A549 (cell line): ENCODE data around the gene ADAMTSL3. TPM values are rescaled to one million over a fixed set of nuclear protein-coding genes. Genes with fewer than 3 reads are reported as not detected.

Experiments used
- ATAC-seq, 2 experiments: fragments of 200-7000 bp in 1 of 2; fragments of >200 bp in 1 of 2; cut with Nextera tagmentation in 1 of 2; cut with Tn5 transposase in 1 of 2; 3 replicates each; pipeline versions ENCODE4 v1.8.0 to v1.9.1; 2018 to 2020; ENCODE audit warnings: mild to moderate bottlenecking in 1 of 2, moderate library complexity in 1 of 2
- CTCF ChIA-PET: fragments of 300-600 bp; sonication (Branson Sonifier 250); formaldehyde crosslinking; extraction: SDS; loops from one replicate; lab custom pipeline; 2021; ENCODE audit warnings: antibody characterized with exemption, inconsistent platforms; lab: Yijun Ruan, JAX
- POLR2A ChIA-PET: fragments of 350-600 bp; formaldehyde crosslinking; extraction: SDS; loops from one replicate; lab custom pipeline; 2021; ENCODE audit warnings: antibody characterized with exemption, inconsistent platforms; lab: Yijun Ruan, JAX
- DNase-seq, 2 experiments: peaks; one replicate each; pipeline versions ENCODE4 v3.0.0 to v3.0.0-alpha.2; 2011 to 2016; ENCODE audit warnings: low read depth in 1 of 2, low spot score in 1 of 2
- FAIRE-seq: peaks from 2 replicates; lab custom pipeline; 2011; peaks lifted over from hg19 to GRCh38; lab: Jason Lieb, UNC
- H3K27ac ChIP-seq, 2 experiments: fragments of >200 bp; sonication (Bioruptor Twin); formaldehyde crosslinking; 3 replicates each; pipeline ENCODE4 v1.5.1; 2016 to 2017
- H3K4me1 ChIP-seq: fragments of >200 bp; sonication (Bioruptor Twin); formaldehyde crosslinking; 3 replicates; pipeline ENCODE4 v1.6.1; 2016
- H3K4me2 ChIP-seq: fragments of >200 bp; sonication (Bioruptor Twin); formaldehyde crosslinking; 3 replicates; pipeline ENCODE4 v1.6.1; 2016
- H3K4me3 ChIP-seq: fragments of >200 bp; sonication (Bioruptor Twin); formaldehyde crosslinking; 3 replicates; pipeline ENCODE4 v1.5.1; 2016
- H3K9me3 ChIP-seq: fragments of >200 bp; sonication (Bioruptor Twin); formaldehyde crosslinking; 3 replicates; pipeline ENCODE4 v1.6.1; 2016
- BCL3 ChIP-seq: fragments of >200 bp; sonication (Bioruptor Twin); formaldehyde crosslinking; IDR thresholded peaks from 3 replicates; pipeline ENCODE4 v1.6.1; 2016
- BHLHE40 ChIP-seq: IDR thresholded peaks from 2 replicates; pipeline ENCODE4 v1.6.1; 2012; ENCODE audit warnings: low read depth, low read length, inconsistent platforms
- CBX2 ChIP-seq: fragments of 200-600 bp; sonication (generic); IDR thresholded peaks from 2 replicates; pipeline ENCODE4 v1.6.1; 2016; ENCODE audit warnings: low read depth, mild to moderate bottlenecking, borderline replicate concordance
- CBX8 ChIP-seq: fragments of 200-600 bp; sonication (generic); IDR thresholded peaks from 2 replicates; pipeline ENCODE4 v1.6.1; 2016
- CEBPB ChIP-seq, 2 experiments: fragments of >200 bp in 1 of 2; sonication (Bioruptor Twin) in 1 of 2; formaldehyde crosslinking in 1 of 2; IDR thresholded peaks; 2 replicates each; pipeline ENCODE4 v1.6.1; 2012 to 2016
- EHMT2 ChIP-seq: fragments of 200-600 bp; sonication (generic); IDR thresholded peaks from 2 replicates; pipeline ENCODE4 v1.6.1; 2016; ENCODE audit warnings: antibody characterized with exemption, low read depth, mild to moderate bottlenecking, moderate library complexity
- ELK1 ChIP-seq: fragments of 150-350 bp; IDR thresholded peaks from 2 replicates; pipeline ENCODE4 v1.6.1; 2014; ENCODE audit warnings: low read depth, mild to moderate bottlenecking, low read length
- EP300 ChIP-seq, 2 experiments: fragments of >200 bp; sonication (Bioruptor Twin); formaldehyde crosslinking; IDR thresholded peaks; 2 replicates in 1 of 2; 3 replicates in 1 of 2; pipeline ENCODE4 v1.6.1; 2016 to 2017
- FOXS1 ChIP-seq: fragments of 250-450 bp; sonication (Bioruptor Pico); IDR thresholded peaks from 2 replicates; pipeline ENCODE4 v1.5.0; 2020; ENCODE audit warnings: mild to moderate bottlenecking, moderate library complexity
- GATA3 ChIP-seq: IDR thresholded peaks from 2 replicates; pipeline ENCODE4 v1.6.1; 2012; ENCODE audit warnings: borderline replicate concordance
- HDAC2 ChIP-seq: fragments of 200-600 bp; sonication (generic); IDR thresholded peaks from 2 replicates; pipeline ENCODE4 v1.6.1; 2016
- HOXA7 ChIP-seq: fragments of 250-450 bp; sonication (Bioruptor Pico); IDR thresholded peaks from 2 replicates; pipeline ENCODE4 v1.5.0; 2020; ENCODE audit warnings: mild to moderate bottlenecking, moderate library complexity
- HOXB13 ChIP-seq: fragments of 250-450 bp; sonication (Bioruptor Pico); IDR thresholded peaks from 2 replicates; pipeline ENCODE4 v1.5.0; 2020; ENCODE audit warnings: low read depth, mild to moderate bottlenecking, moderate library complexity
- HOXB5 ChIP-seq: fragments of 250-450 bp; sonication (Bioruptor Pico); IDR thresholded peaks from 2 replicates; pipeline ENCODE4 v1.5.0; 2020; ENCODE audit warnings: mild to moderate bottlenecking, moderate library complexity
- KDM5A ChIP-seq: fragments of 200-600 bp; sonication (generic); IDR thresholded peaks from 2 replicates; pipeline ENCODE4 v1.6.1; 2016; ENCODE audit warnings: antibody characterized with exemption, mild to moderate bottlenecking
- MAFK ChIP-seq: fragments of 450-650 bp; IDR thresholded peaks from 2 replicates; pipeline ENCODE4 v1.6.1; 2014; ENCODE audit not compliant: partially characterized antibody
- MYC ChIP-seq: IDR thresholded peaks from 2 replicates; pipeline ENCODE4 v1.6.1; 2012; ENCODE audit warnings: mild to moderate bottlenecking, inconsistent platforms, low read length, improper control_type of control experiment, borderline replicate concordance
- NR3C1 ChIP-seq: fragments of >200 bp; sonication (Bioruptor Twin); formaldehyde crosslinking; IDR thresholded peaks from 3 replicates; pipeline ENCODE4 v1.6.1; 2017
- PHF8 ChIP-seq: fragments of 200-600 bp; sonication (generic); IDR thresholded peaks from 2 replicates; pipeline ENCODE4 v1.6.1; 2016; ENCODE audit warnings: low read depth, mild to moderate bottlenecking, antibody characterized with exemption, moderate library complexity, borderline replicate concordance
- POLR2A ChIP-seq: IDR thresholded peaks from 2 replicates; pipeline ENCODE4 v1.6.1; 2012; ENCODE audit warnings: mild to moderate bottlenecking, low read length
- RAD21 ChIP-seq, 2 experiments: fragments of >200 bp in 1 of 2; sonication (Bioruptor Twin) in 1 of 2; formaldehyde crosslinking in 1 of 2; IDR thresholded peaks in 1 of 2; conservative IDR thresholded peaks in 1 of 2; 2 replicates in 1 of 2; 3 replicates in 1 of 2; pipeline ENCODE4 v1.6.1; 2012 to 2018; ENCODE audit warnings: inconsistent platforms in 1 of 2
- SMC3 ChIP-seq: fragments of >200 bp; sonication (Bioruptor Twin); formaldehyde crosslinking; IDR thresholded peaks from 3 replicates; pipeline ENCODE4 v1.6.1; 2018; ENCODE audit warnings: inconsistent platforms
- ZC3H11A ChIP-seq: fragments of 450-650 bp; IDR thresholded peaks from 2 replicates; pipeline ENCODE4 v1.6.1; 2014; ENCODE audit warnings: antibody characterized with exemption, mild to moderate bottlenecking
- ZNF302 ChIP-seq: fragments of 250-450 bp; sonication (Bioruptor Pico); IDR thresholded peaks from 2 replicates; pipeline ENCODE4 v1.9.0; 2021; ENCODE audit warnings: inconsistent platforms, mild to moderate bottlenecking, moderate library complexity
- WGBS: methylation state at CpG from one replicate; pipeline ENCODE4 v1.1.6; 2017; ENCODE audit errors: missing lambda C conversion rate; 5-methylcytosine and 5-hydroxymethylcytosine counted together
- polyA plus RNA-seq, 4 experiments: library from polyadenylated mRNA; depleted of rRNA in 3 of 4; stranded (reverse); fragments of >200 nt; fragmentation: RNase III in 1 of 4; extraction: RNeasy Plus Mini Kit Qiagen cat#74134 plus additional on column Dnase treatment in 1 of 4; gene quantifications; 2 replicates in 3 of 4; 3 replicates in 1 of 4; pipeline ENCODE4 v1.2.3, GENCODE V29; 2011 to 2017
- TF ChIP-seq, protein P1 (sequence below): IDR thresholded peaks from 2 replicates; pipeline ENCODE4 v1.6.1; 2012

Gene ADAMTSL3
- polyA plus RNA-seq, 2 of the 4 experiments (the other 2 are of a cell fraction), result 0.22 to 0.25 TPM

GRCh38 chr15:83871808-83872559, 218.1 kb downstream of the ADAMTSL3 start:
- no peaks in the 10 kb centered on the region for H3K4me1 ChIP-seq
- ATAC-seq (peak; percentile 54 to 72; a peak in 3 of 6 replicates), FAIRE-seq (no peak), DNase-seq (peak in 1 of 2 experiments; percentile 31)
- no peak overlapping the region for H3K4me2 ChIP-seq
- WGBS, result 22% methylated on average over 7 of the region's 7 CpGs
- TF ChIP-seq MAFK (peak; percentile 83), KDM5A (no peak), HOXA7 (CRISPR knock-in tag) (no peak), POLR2A (no peak)
- CTCF ChIA-PET, result interaction anchor here (1.4 kb wide), 1 partner anchor 11 kb away, joined by 3 read pairs; no protein-coding TSS in a partner anchor
- no peaks in the 10 kb centered on the region for H3K9me3 ChIP-seq
- H3K27ac ChIP-seq, result peak overlapping the region in 1 of 2 experiments; percentile 47; a peak in 3 of 6 replicates
- POLR2A ChIA-PET, result no interaction called here
- H3K4me3 ChIP-seq, result no peak overlapping the region

GRCh38 chr15:83873966-83874365, 220.0 kb downstream of the ADAMTSL3 start:
- Histone ChIP-seq H3K4me1 (no peaks in the 10 kb centered on the region), H3K27ac (no peak overlapping the region), H3K4me3 (no peak overlapping the region), H3K9me3 (no peaks in the 10 kb centered on the region), H3K4me2 (no peak overlapping the region)
- ChIA-PET CTCF (no interaction called here), POLR2A (no interaction called here)
- FAIRE-seq (no peak), ATAC-seq (no peak), DNase-seq (no peak)
- TF ChIP-seq RAD21 (conservative IDR thresholded peaks at IDR 0.05 in 1 of 2, IDR thresholded peaks at IDR 0.05 in 1 of 2) (no peak), MYC (no peak), EHMT2 (no peak)
- WGBS, result 43% methylated on average over 7 of the region's 7 CpGs

DNA sequence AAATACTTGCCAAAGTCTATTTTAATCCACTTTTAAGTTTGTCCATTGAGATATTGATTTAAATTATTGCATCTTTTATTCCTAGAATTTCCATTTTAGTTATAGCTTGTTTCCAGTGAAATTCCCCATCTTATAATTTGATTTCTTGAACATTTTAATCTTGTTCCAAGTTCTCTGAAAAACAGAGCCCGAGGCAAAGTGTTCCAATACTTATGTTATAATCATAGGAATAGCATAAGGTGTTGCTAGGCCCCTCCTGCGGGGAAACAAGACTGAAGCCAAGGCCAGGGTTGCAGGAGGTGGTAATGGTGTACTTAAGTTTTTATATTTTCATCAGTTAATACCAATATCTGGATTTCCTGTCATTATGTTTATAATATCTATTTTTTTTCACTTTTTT, 226.6 kb downstream of the ADAMTSL3 start:
- POLR2A ChIA-PET, result no interaction called here
- ATAC-seq (no peak), FAIRE-seq (no peak), DNase-seq (no peak)
- CTCF ChIA-PET, result interaction anchor here (0.7 to 1.1 kb wide), 3 partner anchors 12 to 25 kb away, joined by 3 read pairs; no protein-coding TSS in a partner anchor
- H3K4me1 ChIP-seq, result no peaks in the 10 kb centered on the region
- no peak overlapping the region for H3K4me3 ChIP-seq
- no peak overlapping the region for H3K27ac ChIP-seq
- H3K9me3 ChIP-seq, result no peaks in the 10 kb centered on the region
- no peak overlapping the region for H3K4me2 ChIP-seq
- TF ChIP-seq NR3C1 (no peak), ZC3H11A (no peak), HOXB13 (CRISPR knock-in tag) (no peak), PHF8 (no peak), CBX2 (no peak), BHLHE40 (no peak), FOXS1 (CRISPR knock-in tag) (no peak), HOXB5 (no peak), CEBPB (IDR thresholded peaks at IDR 0.05) (no peak), EHMT2 (no peak), GATA3 (no peak), SMC3 (no peak), HDAC2 (no peak), BCL3 (no peak), ZNF302 (CRISPR knock-in tag) (no peak), KDM5A (no peak), ELK1 (no peak), CBX8 (no peak), EP300 (IDR thresholded peaks at IDR 0.05) (no peak)
- TF ChIP-seq, protein P1, sequence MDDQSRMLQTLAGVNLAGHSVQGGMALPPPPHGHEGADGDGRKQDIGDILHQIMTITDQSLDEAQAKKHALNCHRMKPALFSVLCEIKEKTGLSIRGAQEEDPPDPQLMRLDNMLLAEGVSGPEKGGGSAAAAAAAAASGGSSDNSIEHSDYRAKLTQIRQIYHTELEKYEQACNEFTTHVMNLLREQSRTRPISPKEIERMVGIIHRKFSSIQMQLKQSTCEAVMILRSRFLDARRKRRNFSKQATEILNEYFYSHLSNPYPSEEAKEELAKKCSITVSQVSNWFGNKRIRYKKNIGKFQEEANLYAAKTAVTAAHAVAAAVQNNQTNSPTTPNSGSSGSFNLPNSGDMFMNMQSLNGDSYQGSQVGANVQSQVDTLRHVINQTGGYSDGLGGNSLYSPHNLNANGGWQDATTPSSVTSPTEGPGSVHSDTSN, result no peak
- TF ChIP-seq, all 56 proteins: peak for 0
- WGBS, result 3% methylated on average over 2 of the region's 2 CpGs
